GM12878 (cell line): Measurements from ENCODE around the gene GUCA2B. TPM values are rescaled to one million over a fixed set of nuclear protein-coding genes. Genes with fewer than 3 reads are reported as not detected.

Experiments
- ATAC-seq: fragments of 200-7000 bp; cut with Tn5 transposase; 3 replicates; pipeline ENCODE4 v1.9.1; 2020; ENCODE audit warnings: mild to moderate bottlenecking, moderate library complexity
- BruUV-seq: library from RNA; stranded (reverse); fragments of 400-500 nt; replicated peaks from 2 replicates; lab custom pipeline; 2021; lab: Mats Ljungman, UMichigan
- CTCF ChIA-PET: fragments of 300-600 bp; sonication (Branson Sonifier 250); formaldehyde crosslinking; extraction: SDS; loops from one replicate; lab custom pipeline; 2021; ENCODE audit warnings: inconsistent platforms; lab: Yijun Ruan, JAX
- POLR2A ChIA-PET: fragments of 350-600 bp; formaldehyde crosslinking; extraction: SDS; loops from one replicate; lab custom pipeline; 2021; ENCODE audit warnings: inconsistent platforms; lab: Charles Lee
- RAD21 ChIA-PET: fragments of 300-600 bp; sonication (Branson Sonifier 250); formaldehyde crosslinking; loops from one replicate; lab custom pipeline; 2023; ENCODE audit warnings: antibody characterized with exemption; ENCODE audit not compliant: unreplicated experiment; lab: Charles Lee
- SMC1A ChIA-PET: fragments of 300-600 bp; sonication (Branson Sonifier 250); formaldehyde crosslinking; loops from one replicate; lab custom pipeline; 2023; ENCODE audit not compliant: unreplicated experiment, uncharacterized antibody; lab: Charles Lee
- DNase-seq: peaks from one replicate; pipeline ENCODE4 v3.0.0-alpha.2; 2011; ENCODE audit warnings: low read depth, low spot score
- FAIRE-seq: peaks from 3 replicates; lab custom pipeline; 2011; peaks lifted over from hg19 to GRCh38; lab: Jason Lieb, UNC
- H2AFZ ChIP-seq: 2 replicates; pipeline ENCODE4 v1.6.0; 2011; ENCODE audit warnings: low read depth, low read length, control low read depth; ENCODE audit not compliant: control insufficient read depth
- H3K27ac ChIP-seq: 2 replicates; pipeline ENCODE4 v1.5.1; 2011; ENCODE audit warnings: control low read depth; ENCODE audit not compliant: control insufficient read depth, insufficient read depth
- H3K27me3 ChIP-seq, 2 experiments: replicated peaks in 1 of 2; 2 replicates each; pipeline versions ENCODE4 v1.6.0 to v1.6.1; 2011; ENCODE audit warnings: low read length in 1 of 2; ENCODE audit not compliant: control insufficient read depth in 2 of 2, insufficient read depth in 2 of 2
- H3K36me3 ChIP-seq, 2 experiments: 2 replicates each; pipeline ENCODE4 v1.5.1; 2011; ENCODE audit warnings: low read length in 1 of 2; ENCODE audit not compliant: control insufficient read depth in 2 of 2, insufficient read depth in 2 of 2
- H3K4me1 ChIP-seq: 2 replicates; pipeline ENCODE4 v1.6.1; 2011; ENCODE audit warnings: mild to moderate bottlenecking, low read length, moderate library complexity, mixed read lengths; ENCODE audit not compliant: control insufficient read depth, insufficient read depth
- H3K4me2 ChIP-seq: 2 replicates; pipeline ENCODE4 v1.6.0; 2011; ENCODE audit warnings: control low read depth; ENCODE audit not compliant: control insufficient read depth, insufficient read depth
- H3K4me3 ChIP-seq: fragments of 200-600 bp; sonication (generic); 2 replicates; pipeline ENCODE4 v1.5.1; 2016
- H3K79me2 ChIP-seq: 2 replicates; pipeline ENCODE4 v1.6.0; 2011; ENCODE audit warnings: low read length; ENCODE audit not compliant: control insufficient read depth, insufficient read depth
- H3K9ac ChIP-seq: 2 replicates; pipeline ENCODE4 v1.8.0; 2011; ENCODE audit warnings: low read length, control low read depth, mixed read lengths; ENCODE audit not compliant: control insufficient read depth, insufficient read depth
- H3K9me3 ChIP-seq: replicated peaks from 3 replicates; pipeline ENCODE4 v1.5.1; 2011; ENCODE audit warnings: mild to moderate bottlenecking, low read length; ENCODE audit not compliant: control insufficient read depth, insufficient read depth
- H4K20me1 ChIP-seq: 2 replicates; pipeline ENCODE4 v1.6.0; 2011; ENCODE audit not compliant: control insufficient read depth, insufficient read depth
- BHLHE40 ChIP-seq, 2 experiments: fragments of 450-650 bp in 1 of 2; IDR thresholded peaks; 2 replicates each; pipeline ENCODE4 v1.6.1; 2011 to 2017; ENCODE audit warnings: low read depth in 2 of 2, borderline replicate concordance in 1 of 2, improper control_type of control experiment in 1 of 2, low read length in 1 of 2, mild to moderate bottlenecking in 1 of 2
- E4F1 ChIP-seq: fragments of 450-650 bp; IDR thresholded peaks from 2 replicates; pipeline ENCODE4 v1.6.1; 2018; ENCODE audit warnings: borderline replicate concordance, mild to moderate bottlenecking; ENCODE audit not compliant: partially characterized antibody
- IRF4 ChIP-seq: IDR thresholded peaks from 2 replicates; pipeline ENCODE4 v1.6.1; 2011; ENCODE audit warnings: low read depth, low read length
- NKRF ChIP-seq: fragments of 450-650 bp; conservative IDR thresholded peaks from 2 replicates; pipeline ENCODE4 v1.6.1; 2017; ENCODE audit warnings: mild to moderate bottlenecking, moderate library complexity
- NR2F1 ChIP-seq: fragments of 450-650 bp; conservative IDR thresholded peaks from 2 replicates; pipeline ENCODE4 v1.6.1; 2017; ENCODE audit warnings: mild to moderate bottlenecking
- NRF1 ChIP-seq: conservative IDR thresholded peaks from 2 replicates; pipeline ENCODE4 v1.6.1; 2011; ENCODE audit warnings: mild to moderate bottlenecking, low read depth, low read length, improper control_type of control experiment
- RB1 ChIP-seq: fragments of 450-650 bp; formaldehyde crosslinking; IDR thresholded peaks from 2 replicates; pipeline ENCODE4 v1.6.1; 2017; ENCODE audit warnings: mild to moderate bottlenecking, borderline replicate concordance
- RBBP5 ChIP-seq: fragments of 200-600 bp; sonication (generic); conservative IDR thresholded peaks from 2 replicates; pipeline ENCODE4 v1.6.1; 2016
- RELA ChIP-seq: fragments of 450-650 bp; IDR thresholded peaks from 2 replicates; pipeline ENCODE4 v1.8.0; 2014; ENCODE audit warnings: borderline replicate concordance; ENCODE audit not compliant: partially characterized antibody
- ZNF687 ChIP-seq: fragments of 450-650 bp; IDR thresholded peaks from 2 replicates; pipeline ENCODE4 v1.6.1; 2017; ENCODE audit warnings: mild to moderate bottlenecking, moderate library complexity
- ZZZ3 ChIP-seq: IDR thresholded peaks from 2 replicates; pipeline ENCODE4 v1.6.1; 2011; ENCODE audit warnings: low read depth; ENCODE audit not compliant: control insufficient read depth, insufficient read length
- WGBS: methylation state at CpG from one replicate; pipeline ENCODE4 v1.1.6; 2016; ENCODE audit warnings: low lambda C conversion rate; ENCODE audit not compliant: insufficient replicate concordance, insufficient coverage; ENCODE audit errors: missing lambda C conversion rate; 5-methylcytosine and 5-hydroxymethylcytosine counted together
- in situ Hi-C: fragments of 300-500 bp; cut with MboI; formaldehyde crosslinking; loops from 9 replicates; pipeline ENCODE4 v1.14.3; 2018; ENCODE audit warnings: mixed read lengths
- intact Hi-C: fragments of 100-400 bp; cut with micrococcal nuclease; formaldehyde crosslinking; loops from one replicate; pipeline ENCODE4 v1.14.2; 2022; ENCODE audit not compliant: unreplicated experiment
- polyA plus RNA-seq, 11 experiments: library from polyadenylated mRNA; depleted of rRNA in 4 of 11; unstranded in 6 of 11; stranded (reverse) in 5 of 11; fragments of >200 nt; fragmentation: Nextera tagmentation in 4 of 11; fragmentation: Illumina TruSeq in 1 of 11; extraction: Ambion mirVana in 4 of 11; extraction: Trizol in 1 of 11; gene quantifications; 1 replicate in 1 of 11; 2 replicates in 10 of 11; pipeline versions ENCODE4 v1.2.1 to v1.2.3, GENCODE V29; 2011 to 2016; ENCODE audit warnings: inconsistent platforms in 2 of 11, missing spikeins in 2 of 11, low read depth in 1 of 11
- total RNA-seq, 4 experiments: library from RNA; depleted of rRNA in 3 of 4; stranded (reverse); fragments of >200 nt in 3 of 4; fragmentation: Illumina TruSeq in 1 of 4; extraction: Trizol in 1 of 4; gene quantifications; 2 replicates each; pipeline versions ENCODE4 v1.2.1 to v1.2.3, GENCODE V29; 2013 to 2021

GUCA2B gene
- total and polyA plus RNA-seq, 10 of the 15 experiments (the other 5 are each of a cell fraction or from before 2014, with no cell fraction given): not detected

GRCh38 chr1:42144711-42145388 is 8.4 kb upstream of the GUCA2B start:
- no peak overlapping the region for H3K4me3 ChIP-seq
- FAIRE-seq (no peak), ATAC-seq (no peak), DNase-seq (no peak)
- H2AFZ ChIP-seq: no peak overlapping the region
- no peaks in the 10 kb centered on the region for H3K4me1 ChIP-seq
- intact Hi-C loops: loop anchor here (10.0 kb wide), 2 partner anchors 330 to 570 kb away; no protein-coding TSS in a partner anchor
- no peaks in the 10 kb centered on the region for H3K27me3 ChIP-seq
- in situ Hi-C loops: no loop called here
- H3K9ac ChIP-seq: no peak overlapping the region
- no peak overlapping the region for H3K4me2 ChIP-seq
- no peak overlapping the region for H3K27ac ChIP-seq
- peaks cover 2% of the 10 kb centered on the region; the same call in 1 of the 2 replicates for H4K20me1 ChIP-seq
- RAD21 ChIA-PET: no interaction called here
- no peaks in the 10 kb centered on the region for H3K36me3 ChIP-seq
- WGBS: 36% methylated on average over 12 of the region's 12 CpGs
- BruUV-seq: no TSS peak
- POLR2A ChIA-PET: no interaction called here
- no peaks in the 10 kb centered on the region for H3K9me3 ChIP-seq
- SMC1A ChIA-PET: interaction anchor here (0.7 kb wide), 1 partner anchor 9 kb away, joined by 3 read pairs; no protein-coding TSS in a partner anchor
- H3K79me2 ChIP-seq: no peaks in the 10 kb centered on the region
- CTCF ChIA-PET: no interaction called here
- TF ChIP-seq RBBP5: no peak
- no peak for TF ChIP-seq NKRF
- TF ChIP-seq NRF1: no peak
- TF ChIP-seq IRF4: no peak
- no peak for TF ChIP-seq E4F1
- no peak for TF ChIP-seq RB1
- TF ChIP-seq BHLHE40 (IDR thresholded peaks at IDR 0.05; ENCODE audit: borderline replicate concordance in 1 of 2, low read depth in 2 of 2, low read length in 1 of 2): no peak
- TF ChIP-seq ZNF687: no peak
- no peak for TF ChIP-seq ZZZ3
- TF ChIP-seq RELA: no peak
- no peak for TF ChIP-seq NR2F1
